Left colon (tissue), 2 donors: ENCODE measurements around the gene SERTAD3. TPM values are rescaled to one million over a fixed set of nuclear protein-coding genes. Genes with fewer than 3 reads are reported as not detected.
"Not testable (repeated sequence)": the region's sequence is repeated elsewhere in the genome, so short reads cannot be mapped to it uniquely, and the experiment has no call there.

Experiments
- ATAC-seq: fragments of 200-7000 bp; cut with Tn5 transposase; one replicate; pipeline ENCODE4 v1.9.1; 2020; ENCODE audit warnings: mild to moderate bottlenecking, moderate library complexity
- DNase-seq, 2 donors: peaks; one replicate each; pipeline ENCODE4 v3.0.0-alpha.2; 2020
- intact Hi-C, 2 donors: fragments of 100-400 bp; cut with DNase I in 1 of 2; cut with micrococcal nuclease in 1 of 2; formaldehyde crosslinking; loops; one replicate each; pipeline versions ENCODE4 v1.11.2 to v1.14.0; 2022; cut with DNase I, micrococcal nuclease
- total RNA-seq, 2 donors: library from RNA; stranded (reverse); fragmentation: NEBNext Ultra II Directional; extraction: Animal tissue kit (Norgen Biotek cat#: 25700); gene quantifications; one replicate each; pipeline ENCODE4 v1.2.1, GENCODE V29; 2021
- donor health status: DM: no; HTN: no; CAD: no.
- donor health status: DM: yes; HTN: yes; CAD: no.

Gene SERTAD3
- total RNA-seq, 2 donors from 2014 or later: 38.3 to 43.3 TPM

GRCh38 chr19:40433391-40434216, 10.5 kb downstream of the SERTAD3 start:
- ATAC-seq (peak; percentile 96), DNase-seq (peak; percentile 88 to 93)
- intact Hi-C loops: no loop called here

- intact Hi-C loops, ATAC-seq, DNase-seq: not testable (repeated sequence)
Measured at GRCh38 chr19:40432760-40433159, 11.4 kb downstream of the SERTAD3 start.

GRCh38 chr19:40431698-40432097, 12.4 kb downstream of the SERTAD3 start:
- no peak for ATAC-seq
- intact Hi-C loops: no loop called here
- no peak for DNase-seq

- DNase-seq, ATAC-seq, intact Hi-C loops: not testable (repeated sequence)
Measured at GRCh38 chr19:40430242-40430641, 13.9 kb downstream of the SERTAD3 start.

GRCh38 chr19:40428197-40428596, 15.9 kb downstream of the SERTAD3 start:
- ATAC-seq, DNase-seq, intact Hi-C loops: not testable (repeated sequence)

- intact Hi-C loops: no loop called here
- ATAC-seq (peak; percentile 81), DNase-seq (peak; percentile 100)
Measured at GRCh38 chr19:40425450-40426287, 18.5 kb downstream of the SERTAD3 start, which contains the start of gene SERTAD1. Gene SERTAD1 (minus strand): TSS chr19:40425992. CDS start chr19:40423546, 2,446 bp downstream.

- ATAC-seq: no peak
- DNase-seq: peak in 1 of 2 donors; percentile 30
- intact Hi-C loops: no loop called here
Measured at GRCh38 chr19:40424637-40425449, 19.3 kb downstream of the SERTAD3 start.

- ATAC-seq (no peak), DNase-seq (peak in 1 of 2 donors; percentile 18)
- intact Hi-C loops: no loop called here
Measured at GRCh38 chr19:40423938-40424337, 20.2 kb downstream of the SERTAD3 start.

GRCh38 chr19:40422748-40423566, 21.2 kb downstream of the SERTAD3 start:
- no peak for ATAC-seq
- intact Hi-C loops: no loop called here

GRCh38 chr19:40421993-40422747, 22.0 kb downstream of the SERTAD3 start:
- intact Hi-C loops: no loop called here
- DNase-seq (no peak), ATAC-seq (no peak)

More at GRCh38 chr19:40422748-40423566, 21.2 kb downstream of the SERTAD3 start:
- peak in 1 of 2 donors; percentile 15 for DNase-seq

GRCh38 chr19:40420766-40421765, 23.1 kb downstream of the SERTAD3 start:
- ATAC-seq (peak; percentile 80), DNase-seq (peak; percentile 94)
- intact Hi-C loops: no loop called here

- DNase-seq (no peak), ATAC-seq (no peak)
- intact Hi-C loops: no loop called here
Measured at GRCh38 chr19:40420451-40420765, 23.7 kb downstream of the SERTAD3 start.

- ATAC-seq: no peak
- no peak for DNase-seq
- intact Hi-C loops: no loop called here
Measured at GRCh38 chr19:40419780-40420179, 24.4 kb downstream of the SERTAD3 start.

- DNase-seq: no peak
- ATAC-seq: no peak
- intact Hi-C loops: no loop called here
Measured at GRCh38 chr19:40419066-40419612, 25.0 kb downstream of the SERTAD3 start.

GRCh38 chr19:40418040-40418439, 26.1 kb downstream of the SERTAD3 start:
- intact Hi-C loops: no loop called here
- DNase-seq (no peak), ATAC-seq (no peak)

- DNase-seq (no peak), ATAC-seq (no peak)
- intact Hi-C loops: no loop called here
Measured at GRCh38 chr19:40417643-40417981, 26.5 kb downstream of the SERTAD3 start.
